Measurements from ENCODE around the gene TTLL5. TPM values are rescaled to one million over a fixed set of nuclear protein-coding genes. Genes with fewer than 3 reads are reported as not detected.

The TTLL5 gene
- polyA plus RNA-seq, 4 donors = 22.1 to 33.8 (median 28.9) TPM

- DNase-seq (ENCODE audit: low read depth in 4 of 4, low spot score in 3 of 4) = peak; percentile 79 to 87 (median 84)
Observed at GRCh38 chr14:75981426-75982265, 320.6 kb downstream of the TTLL5 start, which contains the start of gene TGFB3. TGFB3 (minus strand) TSS chr14:75981995; CDS start chr14:75980893, 1,102 bp downstream.

GRCh38 chr14:75982266-75983018, 321.4 kb downstream of the TTLL5 start:
- DNase-seq (ENCODE audit: low read depth in 4 of 4, low spot score in 3 of 4) = peak in 2 of 4 donors; percentile 69 to 74

DNA sequence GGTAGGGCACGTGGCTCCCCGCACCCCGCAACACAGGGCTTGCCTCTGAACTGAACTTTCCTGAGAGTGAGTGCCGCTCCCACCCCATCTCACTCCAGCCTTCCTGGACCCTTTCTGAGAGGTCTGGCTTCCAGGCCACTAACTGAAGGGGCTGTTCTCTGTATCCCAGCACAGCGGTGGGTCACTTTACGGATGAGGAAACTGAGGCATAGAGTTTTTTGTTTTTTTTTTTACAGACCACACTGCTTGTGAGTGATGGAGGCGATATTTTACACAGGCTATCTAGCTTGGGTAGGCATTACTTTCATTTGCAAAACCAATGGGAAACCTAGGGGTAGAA, 321.9 kb downstream of the TTLL5 start:
- no peak for DNase-seq (ENCODE audit: low read depth in 4 of 4, low spot score in 3 of 4)

- no peak for DNase-seq (ENCODE audit: low read depth in 4 of 4, low spot score in 3 of 4)
Observed at GRCh38 chr14:75984674-75985073, 323.6 kb downstream of the TTLL5 start.

GRCh38 chr14:75985618-75986438, 324.8 kb downstream of the TTLL5 start, which contains the start of gene IFT43:
IFT43 (plus strand) TSS chr14:75985763; CDS start chr14:75985787, 24 bp downstream.
- DNase-seq (ENCODE audit: low read depth in 4 of 4, low spot score in 3 of 4) = peak in 3 of 4 donors; percentile 68 to 77 (median 77)

DNA sequence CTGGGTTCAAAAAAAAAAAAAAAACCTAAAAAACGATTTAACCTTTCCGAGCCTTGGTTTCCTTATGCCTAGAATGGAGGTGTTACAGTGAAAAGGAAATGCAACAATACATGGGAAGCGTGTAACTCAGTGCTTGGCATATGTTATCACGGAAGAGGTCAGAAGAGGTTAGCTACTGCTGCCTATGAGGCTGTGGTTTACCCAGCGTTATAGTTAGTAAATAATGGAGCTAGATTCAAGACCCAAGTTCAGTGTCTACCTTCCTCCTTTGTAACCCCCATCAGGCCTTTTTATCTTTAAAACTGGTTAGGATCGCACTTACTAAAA, 325.4 kb downstream of the TTLL5 start:
- DNase-seq (ENCODE audit: low read depth in 4 of 4, low spot score in 3 of 4) = no peak

DNA sequence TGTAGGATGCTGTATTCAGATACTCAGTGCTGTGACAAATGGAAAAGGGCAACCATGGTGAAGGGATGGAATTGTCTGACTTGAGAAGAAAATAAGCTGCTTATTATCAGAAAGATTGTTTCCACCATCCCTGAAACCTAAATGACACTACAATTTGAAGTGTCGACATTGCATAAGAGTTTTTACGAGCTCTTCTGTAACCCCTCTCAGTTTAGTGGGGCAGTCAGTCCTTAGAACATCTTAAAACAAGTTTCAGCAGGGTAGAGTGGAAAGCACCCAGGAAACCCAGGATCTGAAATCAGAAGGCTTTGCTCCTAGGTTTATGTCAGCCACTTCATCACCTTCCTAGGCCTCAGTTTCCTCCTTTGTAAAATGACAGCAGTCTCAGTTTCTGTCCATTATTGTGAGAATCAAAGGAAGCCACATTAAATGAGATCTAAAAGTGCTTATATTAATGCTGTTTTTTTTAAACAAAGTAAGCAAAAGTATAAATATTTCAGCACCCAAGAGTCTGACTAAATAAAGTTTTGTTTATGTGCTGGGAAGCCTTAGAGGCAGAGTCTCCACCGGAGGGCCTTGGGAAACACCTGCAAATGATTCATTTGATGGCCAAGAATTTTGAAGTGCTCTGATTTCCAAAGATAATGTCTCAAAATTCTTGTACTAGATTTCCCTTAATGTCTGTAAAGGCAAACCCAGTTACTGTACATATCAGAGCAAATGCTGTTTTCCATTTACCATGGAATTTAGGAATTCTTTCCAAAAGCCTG, 326.3 kb downstream of the TTLL5 start:
- no peak for DNase-seq (ENCODE audit: low read depth in 4 of 4, low spot score in 3 of 4)

DNA sequence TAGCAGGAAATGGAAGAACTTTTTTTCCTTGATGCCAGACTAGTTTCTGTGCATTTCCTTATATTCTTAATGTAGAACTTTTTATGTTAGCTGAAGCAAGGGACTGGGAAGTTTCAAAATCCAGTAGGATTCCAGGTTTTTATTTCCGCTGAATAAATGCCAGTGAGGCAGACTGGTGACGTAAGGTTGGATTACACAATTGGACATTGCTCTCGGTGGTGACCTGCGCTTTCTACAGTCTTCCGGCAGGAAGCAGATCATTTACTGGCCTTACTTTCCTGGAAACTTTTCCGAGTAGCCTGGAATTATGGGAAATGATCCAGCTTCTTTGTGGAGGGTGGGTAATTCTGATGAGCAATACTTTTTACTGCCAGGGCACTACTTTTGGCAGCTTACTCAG, 328.1 kb downstream of the TTLL5 start:
- DNase-seq (ENCODE audit: low read depth in 4 of 4, low spot score in 3 of 4) = no peak

GRCh38 chr14:75990297-75990696, 329.3 kb downstream of the TTLL5 start:
- DNase-seq (ENCODE audit: low read depth in 4 of 4, low spot score in 3 of 4) = no peak

- DNase-seq (ENCODE audit: low read depth in 4 of 4, low spot score in 3 of 4) = no peak
Observed at GRCh38 chr14:75991753-75992152, 330.7 kb downstream of the TTLL5 start.

DNA sequence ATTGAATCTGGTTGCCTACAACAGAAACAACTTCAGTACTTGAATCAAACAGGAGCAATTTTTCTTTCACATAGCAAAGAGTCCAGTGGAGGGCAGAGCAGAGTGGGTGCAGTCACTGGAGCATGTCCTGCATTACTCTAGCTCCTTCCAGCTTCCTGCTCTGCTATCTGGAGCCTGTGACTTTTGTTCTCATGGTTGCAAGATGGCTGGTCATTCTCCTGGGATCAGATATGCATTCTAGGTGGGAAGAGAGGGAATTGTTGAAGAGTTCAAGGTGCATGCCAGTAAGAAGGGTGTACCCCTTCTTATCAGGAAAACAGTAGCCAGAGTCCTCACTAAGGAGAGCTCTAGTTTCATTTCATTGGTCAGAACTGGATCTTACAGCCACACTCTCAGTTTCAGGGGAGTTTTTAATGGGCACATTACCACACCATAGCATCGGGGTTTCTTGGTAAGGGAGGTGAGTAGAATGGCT, 332.6 kb downstream of the TTLL5 start:
- no peak for DNase-seq (ENCODE audit: low read depth in 4 of 4, low spot score in 3 of 4)

DNA sequence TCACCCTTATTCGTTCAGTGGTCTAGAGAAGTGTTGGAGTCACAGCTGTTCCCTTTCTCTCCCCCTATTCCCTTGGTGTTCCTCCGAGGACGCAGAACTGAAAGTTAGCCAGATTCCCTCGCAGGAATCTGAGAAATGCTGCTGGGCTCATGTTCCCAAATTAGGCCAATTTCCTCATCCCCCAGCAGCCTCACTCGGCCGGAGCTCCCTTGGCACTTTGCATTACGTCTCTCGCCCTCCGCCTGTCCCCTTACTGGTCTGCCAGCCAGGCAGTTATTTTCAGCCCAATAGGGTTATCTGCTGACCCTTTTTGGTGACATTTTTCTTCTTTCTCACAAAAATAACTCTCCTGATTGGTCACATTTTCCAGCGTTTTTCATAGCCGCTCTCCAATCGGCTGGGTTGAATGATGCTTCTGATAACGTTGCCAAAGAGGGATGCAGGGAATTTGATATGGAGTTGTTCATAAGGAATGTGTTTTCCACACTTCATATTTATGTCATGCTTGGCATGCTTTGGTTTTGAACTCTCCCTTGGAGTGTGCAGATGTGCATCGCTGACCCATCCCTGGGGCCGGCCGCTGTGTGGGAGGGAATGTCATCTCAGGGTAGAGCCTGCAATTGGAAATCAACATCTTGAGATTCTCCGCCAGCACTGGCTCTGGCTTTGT, 334.5 kb downstream of the TTLL5 start:
- DNase-seq (ENCODE audit: low read depth in 4 of 4, low spot score in 3 of 4) = no peak

DNA sequence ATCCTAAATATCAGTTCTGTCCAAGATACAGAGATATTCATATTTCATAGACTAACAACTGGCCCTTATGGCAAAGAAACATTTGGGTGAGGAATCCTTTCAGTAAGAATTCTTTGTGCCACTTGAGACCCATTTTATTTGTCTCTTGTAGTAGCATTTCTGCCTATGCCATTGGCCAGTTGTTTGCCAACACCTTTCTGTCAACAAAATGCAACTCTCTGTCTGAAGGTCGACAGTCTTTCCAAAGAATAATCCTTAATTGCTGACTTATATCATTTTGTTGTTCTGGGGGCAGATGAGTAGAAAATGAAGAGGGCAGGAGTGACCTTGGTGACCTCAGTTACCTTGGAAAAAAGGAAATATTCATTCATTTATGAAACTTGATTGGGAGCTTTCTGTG, 335.4 kb downstream of the TTLL5 start:
- DNase-seq (ENCODE audit: low read depth in 4 of 4, low spot score in 3 of 4) = no peak

- DNase-seq (ENCODE audit: low read depth in 4 of 4, low spot score in 3 of 4) = no peak
Observed at GRCh38 chr14:75999511-76000190, 338.6 kb downstream of the TTLL5 start.

DNA sequence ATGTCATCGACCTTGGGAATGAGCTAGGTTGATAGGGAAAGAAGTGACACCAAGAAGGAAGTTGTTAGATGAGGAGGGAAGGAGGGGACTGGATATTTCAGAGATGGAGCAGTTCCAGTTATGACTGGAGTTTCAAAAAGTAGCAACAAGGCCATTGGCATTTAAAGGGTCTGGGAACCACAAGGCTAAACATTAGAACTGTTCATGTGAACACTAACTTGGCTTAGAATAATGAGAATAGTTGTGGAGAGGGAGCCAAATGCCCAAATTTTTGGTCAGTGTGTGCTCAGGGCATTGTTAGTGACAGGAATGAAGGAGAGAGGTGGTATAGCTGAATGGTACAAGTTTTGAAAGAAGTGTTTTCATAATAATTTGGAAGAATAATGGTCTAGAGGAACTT, 341.3 kb downstream of the TTLL5 start:
- no peak for DNase-seq (ENCODE audit: low read depth in 4 of 4, low spot score in 3 of 4)

Measured in left renal pelvis (tissue), 4 donors.